Mucosa of rectum (tissue), 2 donors: ENCODE results near the gene CYP1A2.

ENCODE experiments used
- H3K27ac ChIP-seq, 2 donors: one replicate each; pipeline ENCODE4 v1.7.0; 2013; ENCODE audit warnings: inconsistent platforms in 2 of 2, low read depth in 2 of 2, low read length in 2 of 2
- H3K27me3 ChIP-seq, 2 donors: one replicate each; pipeline ENCODE4 v1.7.0; 2013; ENCODE audit warnings: low read length in 2 of 2; ENCODE audit not compliant: control insufficient read depth in 2 of 2, insufficient read depth in 2 of 2
- H3K36me3 ChIP-seq, 2 donors: one replicate each; pipeline ENCODE4 v1.7.0; 2013; ENCODE audit warnings: low read length in 2 of 2; ENCODE audit not compliant: control insufficient read depth in 2 of 2, insufficient read depth in 2 of 2
- H3K4me1 ChIP-seq, 2 donors: one replicate each; pipeline ENCODE4 v1.7.0; 2013; ENCODE audit warnings: low read length in 2 of 2, mild to moderate bottlenecking in 1 of 2; ENCODE audit not compliant: control insufficient read depth in 2 of 2, insufficient read depth in 2 of 2
- H3K4me3 ChIP-seq, 2 donors: one replicate each; pipeline ENCODE4 v1.7.0; 2013; ENCODE audit warnings: low read length in 2 of 2
- H3K9ac ChIP-seq, 2 donors: one replicate each; pipeline ENCODE4 v1.7.0; 2013; ENCODE audit warnings: low read length in 2 of 2, low read depth in 1 of 2, mild to moderate bottlenecking in 1 of 2
- H3K9me3 ChIP-seq, 2 donors: one replicate each; pipeline ENCODE4 v1.7.0; 2013; ENCODE audit warnings: low read length in 2 of 2; ENCODE audit not compliant: control insufficient read depth in 2 of 2
- donor health status: healthy.
- donor health status: Normal muscosa, but diverticular disease.

The CYP1A2 gene

DNA sequence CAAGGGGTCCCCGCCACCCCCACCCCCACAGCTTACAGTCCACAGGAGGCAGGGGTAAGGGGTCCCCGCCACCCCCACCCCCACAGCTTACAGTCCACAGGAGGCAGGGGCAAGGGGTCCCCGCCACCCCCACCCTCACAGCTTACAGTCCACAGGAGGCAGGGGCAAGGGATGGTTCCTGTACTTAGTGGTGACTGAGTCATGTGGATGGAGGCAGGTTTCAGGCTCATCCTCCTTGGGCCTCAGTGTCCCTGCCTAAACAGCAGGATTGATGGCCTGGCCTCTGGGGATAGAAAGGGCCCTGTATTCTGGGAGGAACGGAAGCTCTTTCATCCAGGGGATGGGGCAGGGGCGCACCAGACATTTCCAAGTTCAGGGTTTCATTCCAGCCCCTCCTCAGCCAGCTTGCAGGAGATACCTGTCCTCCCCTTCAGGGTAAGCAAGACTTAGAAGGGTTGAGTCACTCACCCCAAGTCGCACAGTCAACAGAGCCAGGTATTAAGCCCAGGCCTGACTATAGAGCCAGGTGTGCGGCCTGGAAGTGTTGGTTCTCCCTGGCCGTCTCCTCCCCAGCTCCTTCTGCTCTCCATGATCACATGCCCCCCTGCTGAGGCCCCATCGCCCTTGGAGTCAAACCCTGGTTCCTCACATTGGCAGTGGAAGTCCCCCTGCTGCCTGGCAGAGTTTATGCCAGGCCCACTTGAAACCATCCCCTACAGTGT is 45.8 kb downstream of the CYP1A2 start:
- H3K27ac ChIP-seq, result no peak overlapping the region
- H3K36me3 ChIP-seq, result peaks cover 15 to 19% of the 10 kb centered on the region in 2 donors
- no peak overlapping the region for H3K9ac ChIP-seq
- no peaks in the 10 kb centered on the region for H3K27me3 ChIP-seq
- H3K4me3 ChIP-seq, result no peak overlapping the region
- peaks cover 46 to 61% of the 10 kb centered on the region in 2 donors for H3K4me1 ChIP-seq
- H3K9me3 ChIP-seq, result no peaks in the 10 kb centered on the region

DNA sequence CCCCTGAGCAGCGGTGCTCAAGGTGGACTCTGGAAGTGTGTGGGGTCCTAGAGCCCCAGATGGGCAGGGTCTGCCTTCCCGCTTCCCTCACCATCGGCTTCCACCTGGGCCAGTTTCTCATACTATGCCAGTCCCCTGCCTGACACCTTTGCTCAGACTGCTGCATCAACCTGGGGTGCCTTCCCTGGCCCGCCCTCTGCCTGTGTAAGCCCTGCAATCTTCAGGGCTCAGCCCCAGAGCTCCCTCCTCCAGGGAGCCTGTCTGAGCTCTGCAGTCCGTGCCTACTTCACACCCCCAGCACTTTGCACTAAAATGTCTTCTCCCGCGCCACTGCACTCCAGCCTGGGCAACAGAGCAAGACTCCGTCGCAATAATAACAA is 46.3 kb downstream of the CYP1A2 start:
- no peak overlapping the region for H3K27ac ChIP-seq
- no peak overlapping the region for H3K9ac ChIP-seq
- peaks cover 19 to 24% of the 10 kb centered on the region in 2 donors for H3K36me3 ChIP-seq

DNA sequence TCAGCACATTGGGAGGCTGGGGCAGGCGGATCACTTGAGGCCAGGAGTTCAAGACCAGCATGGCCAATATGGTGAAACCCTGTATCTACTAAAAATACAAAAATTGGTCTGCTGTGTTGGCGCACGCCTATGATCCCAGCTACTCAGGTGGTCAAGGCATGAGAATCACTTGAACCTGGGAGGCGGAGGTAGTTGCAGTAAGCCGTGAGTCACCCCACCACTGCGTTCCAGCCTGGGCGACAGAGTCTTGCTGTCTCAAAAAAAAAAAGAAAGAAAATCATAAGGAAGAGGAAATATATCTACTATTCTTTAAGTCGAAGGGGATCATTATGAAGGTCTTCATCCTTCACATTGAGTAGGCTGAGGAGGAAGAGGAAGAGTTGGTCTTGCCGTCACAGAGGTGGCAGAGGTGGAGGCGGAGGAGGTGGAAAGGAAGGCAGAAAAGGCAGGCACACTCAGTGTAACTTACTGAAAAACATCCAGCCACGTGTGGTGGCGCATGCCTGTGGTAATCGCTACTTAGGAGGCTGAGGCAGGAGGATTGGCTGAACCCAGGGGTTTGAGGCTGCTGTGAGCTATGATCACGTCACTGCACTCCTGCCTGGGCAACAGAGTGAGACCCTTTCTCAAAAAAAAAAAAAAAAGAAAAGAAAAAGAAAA is 47.5 kb downstream of the CYP1A2 start:
- H3K4me1 ChIP-seq, result peaks cover 46 to 59% of the 10 kb centered on the region in 2 donors
- no peak overlapping the region for H3K9ac ChIP-seq
- H3K9me3 ChIP-seq, result no peaks in the 10 kb centered on the region
- no peak overlapping the region for H3K4me3 ChIP-seq
- peaks cover 26 to 31% of the 10 kb centered on the region in 2 donors for H3K36me3 ChIP-seq
- no peak overlapping the region for H3K27ac ChIP-seq
- H3K27me3 ChIP-seq, result no peaks in the 10 kb centered on the region

More for the DNA sequence above, 46.3 kb downstream of the CYP1A2 start:
- no peaks in the 10 kb centered on the region for H3K27me3 ChIP-seq
- H3K4me1 ChIP-seq, result peaks cover 46 to 61% of the 10 kb centered on the region in 2 donors
- H3K4me3 ChIP-seq, result no peak overlapping the region
- H3K9me3 ChIP-seq, result no peaks in the 10 kb centered on the region

DNA sequence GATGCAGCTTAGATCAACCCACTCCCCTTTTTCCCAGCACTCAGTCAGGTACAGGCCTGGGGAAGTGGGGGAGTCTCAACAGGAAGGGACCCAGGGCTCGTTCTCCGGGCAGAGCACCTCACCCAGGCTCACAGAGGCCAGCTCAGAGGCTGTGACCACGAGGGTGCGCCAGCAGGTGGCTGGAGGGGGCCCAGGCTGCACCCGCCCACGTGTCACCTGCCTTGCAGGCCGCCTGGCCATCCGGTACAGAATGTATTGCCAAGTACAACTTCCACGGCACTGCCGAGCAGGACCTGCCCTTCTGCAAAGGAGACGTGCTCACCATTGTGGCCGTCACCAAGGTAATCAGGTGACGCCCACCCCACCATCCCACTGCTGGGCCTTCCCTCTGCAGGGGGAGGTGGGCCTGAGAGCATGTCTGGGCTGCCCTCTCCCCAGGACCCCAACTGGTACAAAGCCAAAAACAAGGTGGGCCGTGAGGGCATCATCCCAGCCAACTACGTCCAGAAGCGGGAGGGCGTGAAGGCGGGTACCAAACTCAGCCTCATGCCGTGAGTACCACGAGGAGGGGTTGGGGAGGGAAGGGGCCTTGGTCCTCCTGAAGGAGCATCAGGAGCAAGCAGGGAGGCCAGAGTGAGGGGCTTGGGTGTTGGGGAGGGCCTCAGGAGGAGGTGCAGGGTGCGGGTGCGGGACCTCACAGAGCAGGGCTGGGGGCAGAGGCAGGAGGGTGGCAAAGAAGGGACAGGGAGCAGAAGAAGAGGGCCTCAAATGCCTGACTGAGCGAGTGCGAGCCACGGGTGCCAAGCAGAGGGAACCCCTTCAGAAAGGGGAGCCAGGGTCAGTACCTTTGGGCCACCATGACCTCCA is 50.0 kb downstream of the CYP1A2 start:
- H3K9me3 ChIP-seq, result no peaks in the 10 kb centered on the region
- H3K4me1 ChIP-seq, result peaks cover 32 to 37% of the 10 kb centered on the region in 2 donors
- H3K27ac ChIP-seq, result peak overlapping the region; percentile 21 to 86

DNA sequence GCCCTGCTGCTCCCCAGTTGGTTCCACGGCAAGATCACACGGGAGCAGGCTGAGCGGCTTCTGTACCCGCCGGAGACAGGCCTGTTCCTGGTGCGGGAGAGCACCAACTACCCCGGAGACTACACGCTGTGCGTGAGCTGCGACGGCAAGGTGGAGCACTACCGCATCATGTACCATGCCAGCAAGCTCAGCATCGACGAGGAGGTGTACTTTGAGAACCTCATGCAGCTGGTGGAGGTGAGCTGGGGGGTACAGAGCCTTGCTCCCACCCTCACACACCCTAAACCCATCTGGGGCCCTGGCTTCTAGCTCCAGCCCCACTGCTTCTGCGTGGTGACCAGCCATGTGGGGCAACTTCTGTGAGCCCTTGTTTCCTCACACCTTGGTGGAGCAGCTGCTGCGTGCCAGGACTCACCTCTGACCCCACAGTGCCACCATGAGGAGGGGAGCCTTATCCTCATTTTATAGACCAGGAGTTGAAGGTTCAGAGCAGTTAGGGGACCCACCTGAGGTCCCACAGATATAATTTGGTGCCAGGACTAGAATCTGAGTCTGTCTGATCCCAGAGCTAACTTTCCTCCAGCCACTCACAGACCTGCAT is 50.7 kb downstream of the CYP1A2 start:
- Histone ChIP-seq H3K9me3 (no peaks in the 10 kb centered on the region), H3K36me3 (peaks cover 54 to 55% of the 10 kb centered on the region in 2 donors), H3K4me1 (peaks cover 32 to 36% of the 10 kb centered on the region in 2 donors), H3K9ac (no peak overlapping the region), H3K4me3 (no peak overlapping the region), H3K27ac (peak overlapping the region; percentile 62 to 86), H3K27me3 (no peaks in the 10 kb centered on the region)

More for the DNA sequence above, 50.0 kb downstream of the CYP1A2 start:
- Histone ChIP-seq H3K36me3 (peaks cover 47 to 48% of the 10 kb centered on the region in 2 donors), H3K9ac (peak overlapping the region; percentile 3 to 30), H3K27me3 (no peaks in the 10 kb centered on the region), H3K4me3 (no peak overlapping the region)

DNA sequence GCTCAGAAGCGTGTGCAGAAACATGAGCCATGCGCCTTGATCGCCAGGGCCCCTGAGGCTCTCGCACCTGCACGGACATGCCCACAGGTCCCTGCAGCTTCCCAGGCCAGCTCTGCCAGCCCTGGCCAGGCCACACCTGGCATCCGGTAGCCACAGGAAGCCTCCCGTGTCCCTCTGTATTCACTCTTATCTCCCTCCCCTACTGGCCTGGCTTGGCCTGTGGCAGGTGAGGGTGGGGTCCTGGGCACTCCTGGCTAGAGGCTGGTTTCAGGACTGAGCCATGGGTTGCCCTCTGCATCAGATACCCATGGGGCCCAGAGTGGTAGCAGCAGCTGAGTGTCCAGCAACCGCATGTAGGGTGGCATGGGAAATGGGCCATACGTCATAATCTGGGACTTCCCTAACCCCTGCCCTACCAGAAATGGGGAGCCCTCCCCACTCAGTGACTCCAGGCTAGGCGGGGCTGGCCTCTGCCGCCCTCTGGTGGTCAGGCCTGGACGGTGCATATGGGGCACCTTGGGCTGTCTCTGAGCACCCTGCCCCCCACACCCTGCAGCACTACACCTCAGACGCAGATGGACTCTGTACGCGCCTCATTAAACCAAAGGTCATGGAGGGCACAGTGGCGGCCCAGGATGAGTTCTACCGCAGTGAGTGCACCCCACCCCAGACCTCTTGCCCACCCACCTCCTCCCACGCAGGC is 51.4 kb downstream of the CYP1A2 start:
- Histone ChIP-seq H3K27me3 (no peaks in the 10 kb centered on the region), H3K4me1 (peaks cover 31 to 32% of the 10 kb centered on the region in 2 donors), H3K36me3 (peaks cover 55% of the 10 kb centered on the region in 2 donors), H3K9ac (peak overlapping the region; percentile 10 to 60), H3K27ac (peak overlapping the region; percentile 62 to 86), H3K9me3 (no peaks in the 10 kb centered on the region), H3K4me3 (no peak overlapping the region)

DNA sequence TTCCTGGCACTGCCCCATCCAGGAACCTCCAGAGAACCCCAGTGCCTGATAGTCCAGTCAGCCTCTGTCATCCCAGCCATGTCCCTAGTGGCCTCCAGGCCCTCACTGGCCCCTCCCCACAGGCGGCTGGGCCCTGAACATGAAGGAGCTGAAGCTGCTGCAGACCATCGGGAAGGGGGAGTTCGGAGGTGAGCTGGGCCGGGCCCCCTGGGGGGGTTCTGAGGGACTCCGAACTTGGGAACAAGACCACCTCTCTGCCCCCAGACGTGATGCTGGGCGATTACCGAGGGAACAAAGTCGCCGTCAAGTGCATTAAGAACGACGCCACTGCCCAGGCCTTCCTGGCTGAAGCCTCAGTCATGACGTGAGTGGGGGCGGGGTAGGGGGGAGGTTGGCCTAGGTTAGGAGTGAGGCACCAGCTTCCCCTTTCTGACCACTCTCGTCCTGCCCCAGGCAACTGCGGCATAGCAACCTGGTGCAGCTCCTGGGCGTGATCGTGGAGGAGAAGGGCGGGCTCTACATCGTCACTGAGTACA is 52.0 kb downstream of the CYP1A2 start:
- no peak overlapping the region for H3K4me3 ChIP-seq
- H3K9ac ChIP-seq, result peak overlapping the region in 1 of 2 donors; percentile 10
- H3K36me3 ChIP-seq, result peaks cover 55% of the 10 kb centered on the region in 2 donors
- peaks cover 31 to 32% of the 10 kb centered on the region in 2 donors for H3K4me1 ChIP-seq
- H3K27me3 ChIP-seq, result no peaks in the 10 kb centered on the region
- H3K9me3 ChIP-seq, result no peaks in the 10 kb centered on the region
- H3K27ac ChIP-seq, result peak overlapping the region; percentile 43 to 46

DNA sequence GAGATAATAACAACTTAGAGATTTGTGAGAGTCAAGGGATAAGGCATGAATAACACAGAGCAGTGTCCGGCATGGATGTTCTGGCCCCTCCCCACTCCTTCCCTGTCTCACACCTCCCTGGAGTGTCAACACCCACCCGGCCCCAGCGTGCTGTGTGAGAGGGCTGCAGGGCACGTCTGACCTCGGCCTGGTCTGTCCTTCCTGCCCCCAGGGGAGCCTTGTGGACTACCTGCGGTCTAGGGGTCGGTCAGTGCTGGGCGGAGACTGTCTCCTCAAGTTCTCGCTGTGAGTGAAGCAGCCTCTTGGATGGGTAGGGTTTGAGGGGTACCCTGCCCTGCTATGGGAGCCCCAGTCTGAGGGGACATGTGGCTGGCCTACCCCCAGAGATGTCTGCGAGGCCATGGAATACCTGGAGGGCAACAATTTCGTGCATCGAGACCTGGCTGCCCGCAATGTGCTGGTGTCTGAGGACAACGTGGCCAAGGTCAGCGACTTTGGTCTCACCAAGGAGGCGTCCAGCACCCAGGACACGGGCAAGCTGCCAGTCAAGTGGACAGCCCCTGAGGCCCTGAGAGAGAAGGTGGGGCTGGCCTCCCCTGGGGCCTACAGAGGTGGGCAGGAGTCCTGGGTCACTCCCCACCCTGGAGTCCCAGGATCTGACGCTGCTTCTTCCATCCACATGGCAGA is 52.8 kb downstream of the CYP1A2 start:
- no peak overlapping the region for H3K4me3 ChIP-seq
- peaks cover 31 to 32% of the 10 kb centered on the region in 2 donors for H3K4me1 ChIP-seq
- no peak overlapping the region for H3K27ac ChIP-seq
- no peaks in the 10 kb centered on the region for H3K9me3 ChIP-seq
- no peaks in the 10 kb centered on the region for H3K27me3 ChIP-seq
- H3K9ac ChIP-seq, result no peak overlapping the region
- peaks cover 55% of the 10 kb centered on the region in 2 donors for H3K36me3 ChIP-seq

DNA sequence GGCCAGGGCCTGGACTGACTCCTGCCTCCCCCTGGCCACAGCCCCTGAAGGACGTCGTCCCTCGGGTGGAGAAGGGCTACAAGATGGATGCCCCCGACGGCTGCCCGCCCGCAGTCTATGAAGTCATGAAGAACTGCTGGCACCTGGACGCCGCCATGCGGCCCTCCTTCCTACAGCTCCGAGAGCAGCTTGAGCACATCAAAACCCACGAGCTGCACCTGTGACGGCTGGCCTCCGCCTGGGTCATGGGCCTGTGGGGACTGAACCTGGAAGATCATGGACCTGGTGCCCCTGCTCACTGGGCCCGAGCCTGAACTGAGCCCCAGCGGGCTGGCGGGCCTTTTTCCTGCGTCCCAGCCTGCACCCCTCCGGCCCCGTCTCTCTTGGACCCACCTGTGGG is 53.6 kb downstream of the CYP1A2 start:
- peaks cover 31 to 35% of the 10 kb centered on the region in 2 donors for H3K4me1 ChIP-seq
- no peaks in the 10 kb centered on the region for H3K27me3 ChIP-seq
- H3K9me3 ChIP-seq, result no peaks in the 10 kb centered on the region
- H3K36me3 ChIP-seq, result peaks cover 55% of the 10 kb centered on the region in 2 donors
- H3K27ac ChIP-seq, result no peak overlapping the region
- H3K9ac ChIP-seq, result no peak overlapping the region
- no peak overlapping the region for H3K4me3 ChIP-seq
